Head of caudate nucleus (tissue), 42 donors: Measurements from ENCODE around the gene PRPF38B.
"Not testable (repeated sequence)": the region's sequence is repeated elsewhere in the genome, so short reads cannot be mapped to it uniquely, and the experiment has no call there.

Experiments
- DNase-seq, 42 donors: peaks; one replicate each; pipeline versions ENCODE4 v3.0.0 to v3.0.0-alpha.2; 2020 to 2021; ENCODE audit warnings: mixed read lengths in 7 of 42
- intact Hi-C: fragments of 100-400 bp; cut with DNase I; formaldehyde crosslinking; loops from one replicate; pipeline ENCODE4 v1.15.0; 2022

Gene PRPF38B

DNA sequence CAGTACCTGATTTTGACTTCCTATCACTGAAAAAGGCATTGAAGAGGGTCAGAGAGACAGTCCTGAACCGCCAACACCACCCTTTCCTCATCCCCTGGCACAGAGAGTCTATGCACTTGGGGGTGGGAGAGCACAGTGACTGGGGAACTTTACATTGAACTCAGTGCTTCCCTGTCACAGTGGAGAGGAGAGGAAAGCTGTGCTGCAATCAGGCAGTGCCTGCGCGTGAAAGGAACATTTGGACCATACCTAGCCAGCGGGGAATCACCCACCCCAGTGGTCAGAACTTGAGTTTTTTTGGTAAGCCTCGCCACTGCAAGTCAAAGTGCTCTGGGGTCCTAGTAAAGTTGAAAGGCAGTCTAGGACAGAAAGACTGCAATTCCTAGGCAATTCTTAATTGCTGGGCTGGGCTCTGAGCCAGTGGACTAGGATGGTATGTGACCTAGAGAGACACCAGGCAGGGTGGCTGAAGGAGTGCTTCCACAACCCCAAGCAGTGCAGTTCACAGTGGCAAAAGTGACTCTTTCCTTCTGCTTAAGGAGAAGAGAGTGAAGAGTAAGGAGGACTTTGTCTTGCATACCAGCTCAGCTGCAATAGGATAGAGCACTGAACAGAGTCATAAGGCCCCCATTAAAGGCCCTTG, 21.9 kb upstream of the PRPF38B start:
- DNase-seq: no peak
- intact Hi-C loops: no loop called here

DNA sequence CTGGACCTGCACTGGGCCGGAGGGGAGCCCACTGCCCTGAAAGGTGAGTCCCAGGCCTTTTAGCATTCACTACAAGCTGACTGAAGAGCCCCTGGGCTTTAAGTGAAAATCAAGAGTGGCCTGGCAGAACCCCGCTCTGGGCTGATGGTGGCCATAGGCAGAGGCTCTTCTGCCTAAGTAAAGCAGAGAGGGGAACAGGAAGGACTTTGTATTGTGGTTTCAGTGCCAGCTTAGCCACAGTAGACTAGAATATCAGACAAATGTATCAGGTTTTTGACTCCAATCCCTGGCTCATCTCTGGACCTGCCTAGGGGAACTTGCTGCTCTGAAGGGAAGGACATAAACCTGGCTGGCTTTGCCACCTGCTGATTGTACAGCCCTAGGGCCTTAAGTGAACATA, 21.0 kb upstream of the PRPF38B start:
- intact Hi-C loops: no loop called here

DNA sequence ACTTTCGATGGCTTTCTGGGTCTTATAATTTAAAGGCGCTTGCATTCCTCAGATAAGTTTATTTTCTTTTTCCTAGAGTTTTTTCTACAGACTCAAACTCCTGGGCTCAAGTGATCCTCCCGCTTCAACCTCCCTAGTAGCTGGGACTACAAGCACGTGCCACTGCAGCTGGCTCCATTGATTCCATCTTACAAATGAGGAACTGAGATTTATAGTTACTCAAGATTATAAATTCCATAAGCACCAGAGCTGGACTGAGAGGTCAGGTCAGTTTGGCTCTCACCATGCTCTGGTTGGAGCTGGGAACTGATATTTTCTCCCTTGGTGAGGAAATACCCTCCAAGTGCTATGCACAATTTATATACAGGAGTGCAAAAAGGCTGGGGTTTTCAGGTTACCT, 13.4 kb upstream of the PRPF38B start:
- DNase-seq: no peak
- intact Hi-C loops: no loop called here

More for the DNA sequence above, 21.0 kb upstream of the PRPF38B start:
- no peak for DNase-seq

DNA sequence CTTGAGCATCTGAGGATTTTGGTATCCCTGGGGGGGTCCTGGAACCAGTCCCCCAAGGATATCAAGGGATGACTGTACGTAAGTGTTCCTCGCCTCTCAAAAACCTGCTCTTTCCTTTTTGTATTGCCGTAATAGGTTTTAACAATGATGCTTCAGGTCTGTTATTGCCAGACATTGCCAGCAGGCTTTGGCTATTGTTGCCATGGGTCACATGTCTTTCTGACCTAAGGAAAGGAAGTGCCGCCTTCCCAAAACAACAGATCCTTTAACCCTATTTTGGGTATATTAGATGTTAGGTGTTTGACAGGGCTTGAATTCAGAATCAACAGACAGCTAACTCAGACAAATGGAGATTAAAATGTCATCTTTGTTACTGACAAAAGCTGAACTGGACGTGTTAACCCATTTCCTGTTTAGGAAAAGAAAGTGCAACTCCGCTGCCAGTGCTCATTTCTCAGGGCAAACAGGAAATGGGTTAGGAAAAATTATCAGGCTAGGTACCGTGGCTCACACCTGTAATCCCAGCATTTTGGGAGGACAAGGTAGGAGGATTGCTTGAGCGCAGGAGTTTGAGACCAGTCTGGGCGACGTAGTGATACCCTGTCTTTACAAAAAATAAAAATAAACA, 12.4 kb upstream of the PRPF38B start:
- no peak for DNase-seq
- intact Hi-C loops: no loop called here

DNA sequence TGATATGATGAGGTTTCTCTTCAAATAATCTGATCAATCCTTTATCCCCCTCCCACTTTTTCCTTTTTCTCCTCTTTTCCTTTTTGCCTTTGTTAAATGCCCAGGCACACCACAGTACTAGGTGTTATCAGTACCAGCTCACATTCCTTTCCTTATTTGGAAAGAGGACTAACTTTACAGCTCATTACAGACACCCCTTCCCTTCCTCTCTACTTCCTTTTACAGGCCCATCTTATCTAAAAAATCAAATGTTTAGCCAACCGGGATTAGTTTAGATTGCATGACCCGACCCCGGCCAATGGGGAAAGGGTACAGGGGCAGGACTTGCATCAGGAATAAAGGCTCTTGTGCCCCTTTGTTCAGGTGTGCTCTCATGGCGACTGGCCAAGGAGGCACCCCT, 10.4 kb upstream of the PRPF38B start:
- intact Hi-C loops, DNase-seq: not testable (repeated sequence)

DNA sequence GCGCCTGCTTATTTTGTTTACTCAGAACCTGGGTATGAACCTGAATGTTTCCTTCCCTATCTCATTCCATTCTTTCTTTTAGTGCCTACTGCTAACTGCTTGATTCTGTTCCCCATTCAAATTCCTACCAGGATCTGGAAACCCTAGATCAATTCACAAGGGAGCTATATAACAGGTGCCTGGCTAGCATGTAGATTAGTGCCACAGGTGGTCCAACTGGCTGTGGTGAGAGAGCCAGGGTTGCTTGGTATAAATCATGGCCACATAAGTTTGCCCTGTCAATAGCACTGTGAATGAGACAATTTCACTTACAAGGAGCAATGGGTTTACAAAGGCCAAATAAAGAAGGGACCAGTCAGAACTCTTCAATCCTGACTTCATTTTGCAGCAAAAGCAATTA, 6.6 kb upstream of the PRPF38B start:
- DNase-seq: no peak
- intact Hi-C loops: no loop called here

DNA sequence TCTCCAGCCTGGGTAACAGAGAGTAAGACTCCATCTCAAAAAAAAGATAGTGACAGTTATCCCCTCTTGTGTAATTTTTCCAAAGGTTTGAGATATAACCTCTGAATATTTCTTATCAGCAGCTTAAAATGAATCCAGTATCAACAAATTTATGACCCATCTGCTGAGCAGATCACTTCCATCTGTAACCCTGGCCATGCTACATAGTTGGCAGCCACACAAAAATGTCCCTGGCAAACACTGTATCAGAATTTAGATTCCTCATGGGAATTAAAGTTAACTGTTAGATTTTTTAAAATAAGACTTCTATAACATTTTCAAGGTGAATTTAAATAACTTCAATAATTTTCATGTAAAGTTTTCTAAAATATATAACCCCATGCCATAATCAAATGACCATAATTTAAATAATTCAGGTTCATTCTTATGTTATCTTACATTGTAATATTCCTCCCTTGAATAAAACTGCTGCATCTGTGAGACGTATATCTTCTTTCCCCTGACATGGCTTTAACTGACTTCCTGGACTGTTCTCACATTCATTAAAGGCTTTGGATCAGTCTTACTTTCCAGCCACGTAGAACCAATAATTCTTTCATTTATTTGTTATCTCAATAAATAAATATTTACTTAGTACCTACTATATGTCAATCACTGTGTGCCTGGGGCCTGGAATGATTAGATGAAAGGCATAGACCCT, 5.3 kb upstream of the PRPF38B start:
- intact Hi-C loops: no loop called here
- DNase-seq: no peak

DNA sequence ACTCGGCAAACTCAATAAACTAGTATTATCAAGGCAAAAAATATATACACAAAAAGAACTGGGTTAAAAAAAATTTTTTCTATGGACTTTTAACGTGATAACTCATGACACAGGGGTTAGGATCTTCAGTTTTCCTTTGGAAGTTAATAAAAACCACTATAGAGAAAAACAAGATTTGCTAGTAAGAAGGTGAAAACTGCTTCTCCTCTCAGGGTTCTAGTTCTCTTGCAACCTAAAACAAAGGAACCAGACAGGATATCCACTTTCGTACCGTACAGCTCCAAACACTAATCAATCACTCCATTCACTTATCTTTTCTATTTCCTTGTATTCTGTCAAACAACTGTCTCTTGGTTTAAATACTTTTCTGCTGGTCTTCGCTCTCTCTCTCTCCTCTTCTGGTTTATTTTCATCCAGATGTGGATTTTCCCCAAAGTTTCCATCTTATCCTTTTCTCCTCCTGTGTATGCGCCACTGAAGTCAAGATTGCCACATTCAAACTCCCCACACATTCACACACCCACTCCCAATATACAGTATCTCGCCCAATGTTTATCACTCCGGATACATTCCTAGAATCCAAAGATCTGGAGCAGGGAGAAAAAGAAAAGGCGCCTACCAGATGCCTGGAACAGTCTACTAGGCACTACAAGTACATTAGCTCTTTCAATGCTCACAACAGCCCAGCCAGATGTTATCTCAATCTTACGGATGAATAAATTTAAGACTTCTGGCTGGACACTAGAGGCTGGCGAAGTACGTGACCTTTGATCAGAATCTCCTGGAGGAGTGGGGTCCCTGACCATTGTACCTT, 775 bp upstream of the PRPF38B start:
- no peak for DNase-seq
- intact Hi-C loops: loop anchor here (10.0 kb wide), 1 partner anchor 203 kb away; no protein-coding TSS in a partner anchor

DNA sequence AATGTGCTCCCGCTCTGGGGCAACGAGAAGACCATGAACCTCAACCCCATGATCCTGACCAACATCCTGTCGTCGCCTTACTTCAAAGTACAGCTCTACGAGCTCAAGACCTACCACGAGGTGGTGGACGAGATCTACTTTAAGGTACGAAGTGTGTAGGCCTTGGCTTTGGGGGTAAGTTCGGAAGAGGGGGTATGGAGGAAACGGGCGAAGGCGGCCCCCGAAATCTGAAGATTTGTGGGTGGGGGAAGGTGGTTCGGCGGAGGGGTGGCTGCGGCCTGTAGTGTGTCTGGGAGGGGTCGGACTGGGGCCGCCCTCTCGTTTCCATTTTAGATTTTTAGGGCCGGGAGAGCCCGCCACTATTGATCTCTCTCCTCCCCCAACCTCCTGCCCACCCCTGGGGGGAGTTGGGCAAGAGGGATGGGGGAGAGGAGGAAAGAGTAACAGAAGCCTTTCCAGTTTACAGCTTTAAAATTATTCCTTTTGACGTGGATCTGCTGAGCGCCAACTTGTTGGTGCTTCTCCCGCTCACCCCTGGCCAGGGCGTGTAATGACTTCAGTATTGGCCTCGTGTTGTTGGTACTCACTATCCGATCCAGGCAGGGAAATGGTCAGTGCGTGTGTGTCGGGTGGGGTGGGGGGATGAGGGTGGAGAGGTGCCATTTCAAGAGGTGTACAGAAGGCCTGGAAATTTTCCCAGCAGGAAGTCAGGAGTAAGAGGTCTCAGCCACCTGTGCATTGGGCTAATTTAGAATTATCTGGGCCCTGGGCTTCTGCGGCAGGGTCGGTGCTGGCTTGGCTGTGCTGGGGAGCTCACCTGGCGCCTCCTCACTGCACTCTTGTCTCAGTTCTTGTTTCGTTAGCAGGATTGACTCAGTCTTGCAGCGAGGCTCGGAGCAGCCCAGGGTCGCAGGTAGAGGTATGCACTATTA, 880 bp downstream of the PRPF38B start:
- intact Hi-C loops: loop anchor here (2.0 to 10.0 kb wide), 3 partner anchors 32 to 202 kb away; partner anchors contain the start of genes HENMT1 and STXBP3
- peak in 23 of 42 donors; percentile 12 to 70 (median 55) for DNase-seq

DNA sequence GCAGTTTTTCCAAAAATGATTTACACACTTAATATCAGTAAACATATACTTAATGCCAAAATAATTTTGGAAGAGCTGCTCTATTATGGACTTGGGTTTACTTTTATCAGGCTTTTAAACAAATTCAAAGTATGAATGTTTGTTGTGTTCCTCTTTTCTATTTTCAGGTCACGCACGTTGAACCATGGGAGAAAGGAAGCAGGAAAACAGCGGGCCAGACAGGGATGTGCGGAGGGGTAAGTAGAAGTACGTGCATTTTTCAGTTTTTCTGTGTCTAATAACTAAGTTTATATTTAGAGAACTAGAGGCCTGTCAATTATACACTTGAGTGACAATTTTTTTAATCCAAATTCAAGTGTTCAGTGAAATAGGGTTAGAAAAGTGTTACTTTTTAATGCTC, 3.4 kb downstream of the PRPF38B start:
- no peak for DNase-seq
- intact Hi-C loops: loop anchor here (10.0 kb wide), 1 partner anchor 199 kb away; no protein-coding TSS in a partner anchor

DNA sequence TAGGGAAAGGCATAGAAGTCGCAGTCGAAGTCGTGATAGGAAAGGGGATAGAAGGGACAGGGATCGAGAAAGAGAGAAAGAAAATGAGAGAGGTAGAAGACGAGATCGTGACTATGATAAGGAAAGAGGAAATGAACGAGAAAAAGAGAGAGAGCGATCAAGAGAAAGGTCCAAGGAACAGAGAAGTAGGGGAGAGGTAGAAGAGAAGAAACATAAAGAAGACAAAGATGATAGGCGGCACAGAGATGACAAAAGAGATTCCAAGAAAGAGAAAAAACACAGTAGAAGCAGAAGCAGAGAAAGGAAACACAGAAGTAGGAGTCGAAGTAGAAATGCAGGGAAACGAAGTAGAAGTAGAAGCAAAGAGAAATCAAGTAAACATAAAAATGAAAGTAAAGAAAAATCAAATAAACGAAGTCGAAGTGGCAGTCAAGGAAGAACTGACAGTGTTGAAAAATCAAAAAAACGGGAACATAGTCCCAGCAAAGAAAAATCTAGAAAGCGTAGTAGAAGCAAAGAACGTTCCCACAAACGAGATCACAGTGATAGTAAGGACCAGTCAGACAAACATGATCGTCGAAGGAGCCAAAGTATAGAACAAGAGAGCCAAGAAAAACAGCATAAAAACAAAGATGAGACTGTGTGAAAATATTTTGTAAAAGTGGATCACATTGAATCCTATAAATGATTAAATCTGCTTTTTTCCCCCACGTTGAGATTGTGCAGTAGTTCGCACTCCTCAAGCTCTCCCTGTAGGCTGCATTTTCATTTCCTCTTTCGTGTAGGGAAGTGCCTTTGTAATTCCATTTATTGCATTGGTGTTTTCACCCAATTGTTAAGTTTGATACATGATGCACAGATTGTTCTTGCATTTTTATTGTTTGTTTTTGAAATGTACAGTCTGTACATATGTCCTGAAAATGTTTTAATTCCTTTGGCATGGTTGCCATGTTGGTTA, 7.5 kb downstream of the PRPF38B start:
- intact Hi-C loops: loop anchor here (10.0 kb wide), 1 partner anchor 195 kb away; no protein-coding TSS in a partner anchor
- DNase-seq: no peak

DNA sequence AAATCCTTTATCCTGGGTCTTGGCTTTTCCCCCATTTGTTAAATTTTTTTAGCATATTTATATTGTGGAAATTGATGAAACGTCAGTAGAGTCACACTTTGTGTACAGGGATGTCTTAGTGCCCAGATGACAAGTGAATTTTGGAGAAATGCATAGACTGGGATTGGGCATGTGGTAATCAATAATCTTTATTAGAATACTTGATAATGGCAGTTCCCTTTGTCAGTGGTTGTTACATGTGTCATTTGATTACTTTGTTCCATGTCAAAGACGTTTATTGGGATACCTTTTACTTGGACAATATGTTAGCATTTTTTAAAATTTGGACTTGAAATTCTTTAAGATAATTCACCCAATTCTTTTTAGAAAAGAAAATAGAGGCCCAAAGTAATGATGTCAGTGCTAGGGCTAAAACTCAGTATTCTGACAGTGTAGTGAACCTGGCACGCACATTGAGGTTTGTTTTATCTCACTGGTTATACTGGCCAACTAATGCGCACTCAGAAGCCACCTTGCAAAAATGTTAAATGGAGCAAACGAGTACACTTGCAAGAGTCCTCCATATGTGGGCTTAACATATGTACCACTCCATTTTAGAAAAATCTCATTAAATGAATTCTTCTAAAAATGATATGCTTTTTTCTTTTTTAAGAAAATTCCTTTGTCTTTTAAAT, 9.2 kb downstream of the PRPF38B start:
- no peak for DNase-seq
- intact Hi-C loops: no loop called here

DNA sequence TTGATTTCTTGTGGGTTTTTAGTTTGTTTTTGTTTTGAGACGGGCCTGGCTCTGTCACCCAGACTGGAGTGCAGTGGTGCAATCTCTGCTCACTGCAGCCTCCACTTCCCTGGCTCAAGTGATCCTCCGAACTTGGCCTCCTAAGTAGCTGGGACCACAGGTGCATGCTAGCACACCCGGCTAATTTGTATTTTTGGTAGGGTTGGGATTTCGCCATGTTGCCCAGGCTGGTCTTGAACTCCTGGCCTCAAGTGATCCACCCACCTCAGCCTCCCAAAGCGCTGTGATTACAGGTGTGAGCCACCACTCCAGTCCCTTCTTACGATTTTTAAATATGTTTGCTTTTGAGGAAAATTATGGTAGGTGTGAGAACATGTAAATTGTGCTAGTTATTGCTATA, 10.0 kb downstream of the PRPF38B start:
- intact Hi-C loops, DNase-seq: not testable (repeated sequence)

DNA sequence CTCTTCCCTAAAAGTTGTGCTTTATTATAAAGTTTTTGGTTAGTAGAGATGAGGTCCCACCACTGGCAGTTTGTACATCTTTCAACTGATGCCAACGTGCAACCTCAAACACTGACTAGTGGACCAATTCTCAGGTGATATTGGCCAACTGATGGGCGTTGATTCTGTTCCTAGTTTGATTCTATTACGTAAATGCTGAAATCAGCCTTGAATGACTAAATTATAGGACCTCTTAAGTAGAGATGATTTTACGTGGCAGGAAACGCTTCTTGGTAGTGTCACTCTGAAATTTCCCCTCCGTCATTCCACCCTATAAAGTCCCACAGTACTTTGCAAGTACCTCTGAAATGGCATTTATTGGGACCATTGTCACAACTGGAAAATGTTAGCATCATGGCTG, 11.8 kb downstream of the PRPF38B start:
- intact Hi-C loops: no loop called here
- DNase-seq: no peak

DNA sequence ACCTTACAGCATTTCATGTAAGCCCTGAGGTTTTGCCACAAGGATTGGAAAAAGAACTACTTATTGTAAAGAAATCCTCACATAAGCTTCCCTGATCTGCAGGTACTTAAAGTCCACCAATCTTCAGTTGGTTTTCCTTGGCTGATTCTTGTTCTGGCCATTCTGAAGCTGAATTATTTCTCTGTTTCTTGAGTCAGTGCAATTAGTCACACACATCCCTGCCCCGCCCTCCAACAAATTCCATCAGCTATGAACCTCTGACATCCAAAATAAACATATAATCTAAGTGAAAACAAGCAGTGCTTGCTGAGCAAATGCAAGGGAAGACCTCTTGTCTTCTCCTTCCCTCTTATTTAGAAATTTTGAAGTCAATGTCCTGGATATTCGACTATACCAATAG, 12.4 kb downstream of the PRPF38B start:
- no peak for DNase-seq
- intact Hi-C loops: no loop called here

DNA sequence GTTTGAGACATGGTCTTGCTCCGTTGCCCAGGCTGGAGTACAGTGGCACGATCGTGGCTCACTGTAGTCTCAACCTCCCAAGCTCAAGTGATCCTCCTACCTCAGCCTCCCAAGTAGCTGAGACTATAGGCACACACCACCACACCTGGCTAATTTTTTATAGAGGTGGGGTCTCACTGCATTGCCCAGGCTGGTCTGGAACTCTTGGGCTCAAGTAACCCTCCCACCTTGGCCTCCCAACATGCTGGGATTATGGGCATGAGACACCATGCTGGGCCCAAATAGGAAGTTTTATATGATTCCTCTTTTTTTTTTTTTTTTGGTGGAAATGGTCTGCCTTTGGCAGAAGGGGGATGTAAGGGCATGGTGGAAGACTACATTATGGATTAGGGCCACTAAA, 14.5 kb downstream of the PRPF38B start:
- no peak for DNase-seq
- intact Hi-C loops: no loop called here
